ENCODE results near the gene FAM185A. TPM values are rescaled to one million over a fixed set of nuclear protein-coding genes. Genes with fewer than 3 reads are reported as not detected.

The FAM185A gene
- total and polyA plus RNA-seq, 7 donors, result 5.2 to 11.1 (median 8.6) TPM

DNA sequence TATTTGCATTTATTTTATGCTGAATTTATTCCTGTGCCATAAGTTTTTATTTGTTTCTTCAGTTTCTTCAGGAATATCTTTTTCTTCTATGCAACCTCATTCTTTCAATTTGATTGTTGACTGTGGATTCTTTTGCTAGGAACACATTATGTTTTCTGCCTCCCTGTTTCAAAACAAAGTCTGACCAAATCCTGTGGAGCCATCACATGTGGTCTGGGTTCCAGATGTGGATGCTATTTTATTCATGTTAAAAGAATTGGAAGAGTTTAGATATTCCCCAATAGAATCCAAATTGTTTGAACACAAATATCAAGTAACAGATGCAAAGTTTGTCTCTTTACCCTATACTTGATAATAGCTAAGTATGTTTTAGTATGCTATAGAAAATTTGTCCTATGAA, 107.2 kb downstream of the FAM185A start:
- ATAC-seq (no peak), DNase-seq (no peak)
- Histone ChIP-seq H3K36me3 (ENCODE audit: insufficient read depth in 1 of 2, low read depth in 1 of 2) (peaks cover 0 to 7% of the 10 kb centered on the region in 2 donors), H3K4me3 (no peak overlapping the region), H3K4me1 (no peaks in the 10 kb centered on the region), H3K27me3 (ENCODE audit: insufficient read depth in 3 of 3, low read length in 2 of 3) (no peaks in the 10 kb centered on the region), H3K27ac (no peak overlapping the region), H3K9me3 (no peaks in the 10 kb centered on the region)
- TF ChIP-seq, protein P1, sequence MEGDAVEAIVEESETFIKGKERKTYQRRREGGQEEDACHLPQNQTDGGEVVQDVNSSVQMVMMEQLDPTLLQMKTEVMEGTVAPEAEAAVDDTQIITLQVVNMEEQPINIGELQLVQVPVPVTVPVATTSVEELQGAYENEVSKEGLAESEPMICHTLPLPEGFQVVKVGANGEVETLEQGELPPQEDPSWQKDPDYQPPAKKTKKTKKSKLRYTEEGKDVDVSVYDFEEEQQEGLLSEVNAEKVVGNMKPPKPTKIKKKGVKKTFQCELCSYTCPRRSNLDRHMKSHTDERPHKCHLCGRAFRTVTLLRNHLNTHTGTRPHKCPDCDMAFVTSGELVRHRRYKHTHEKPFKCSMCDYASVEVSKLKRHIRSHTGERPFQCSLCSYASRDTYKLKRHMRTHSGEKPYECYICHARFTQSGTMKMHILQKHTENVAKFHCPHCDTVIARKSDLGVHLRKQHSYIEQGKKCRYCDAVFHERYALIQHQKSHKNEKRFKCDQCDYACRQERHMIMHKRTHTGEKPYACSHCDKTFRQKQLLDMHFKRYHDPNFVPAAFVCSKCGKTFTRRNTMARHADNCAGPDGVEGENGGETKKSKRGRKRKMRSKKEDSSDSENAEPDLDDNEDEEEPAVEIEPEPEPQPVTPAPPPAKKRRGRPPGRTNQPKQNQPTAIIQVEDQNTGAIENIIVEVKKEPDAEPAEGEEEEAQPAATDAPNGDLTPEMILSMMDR (IDR thresholded peaks at IDR 0.05), result no peak
- intact Hi-C loops (cut with DNase I), result no loop called here

Other genes starting within 250 kb of the FAM185A start
- gene RASA4B, start 231.2 kb upstream of the FAM185A start, total RNA-seq, result 100 to 1,000 TPM in 1 of 4 donors, 10 to 100 TPM in 3; 85.1 to 139 (median 88.8) TPM
- 100 to 1,000 TPM in 1 of 3 donors, 10 to 100 TPM in 2; 29.5 to 116 (median 49.0) TPM for gene RASA4B, start 231.2 kb upstream of the FAM185A start, polyA plus RNA-seq
- 10 to 100 TPM in 1 of 4 donors, 1 to 10 TPM in 3; 1.7 to 11.1 (median 4.3) TPM for gene UPK3BL2, start 205.3 kb upstream of the FAM185A start, total RNA-seq
- gene UPK3BL2, start 205.3 kb upstream of the FAM185A start, polyA plus RNA-seq, result 1 to 10 TPM in 2 of 3 donors, under 1 TPM in 1; 0.88 to 6.2 (median 2.4) TPM
- not detected for gene SPDYE2, start 197.8 kb upstream of the FAM185A start, total RNA-seq
- under 1 TPM; 0.05 to 0.13 (median 0.10) TPM for gene SPDYE2, start 197.8 kb upstream of the FAM185A start, polyA plus RNA-seq
- 10 to 100 TPM in 2 of 4 donors, 1 to 10 TPM in 2; 9.3 to 14.6 (median 11.1) TPM for gene POLR2J3, start 176.4 kb upstream of the FAM185A start, total RNA-seq
- 10 to 100 TPM; 35.4 to 85.3 (median 46.0) TPM for gene POLR2J3, start 176.4 kb upstream of the FAM185A start, polyA plus RNA-seq
- gene RASA4, start 132.2 kb upstream of the FAM185A start, total RNA-seq, result 100 to 1,000 TPM; 185 to 266 (median 193) TPM
- gene RASA4, start 132.2 kb upstream of the FAM185A start, polyA plus RNA-seq, result 100 to 1,000 TPM in 2 of 3 donors, 10 to 100 TPM in 1; 83.1 to 270 (median 107) TPM
- 1 to 10 TPM; 1.9 to 8.0 (median 6.8) TPM for gene UPK3BL1, start 106.2 kb upstream of the FAM185A start, total RNA-seq
- gene UPK3BL1, start 106.2 kb upstream of the FAM185A start, polyA plus RNA-seq, result 10 to 100 TPM; 11.7 to 18.3 (median 14.6) TPM
- gene SPDYE2B, start 98.7 kb upstream of the FAM185A start, total RNA-seq, result not detected
- not detected for gene SPDYE2B, start 98.7 kb upstream of the FAM185A start, polyA plus RNA-seq
- gene POLR2J2, start 77.3 kb upstream of the FAM185A start, total RNA-seq, result 1 to 10 TPM; 1.4 to 5.0 (median 3.3) TPM
- 1 to 10 TPM; 1.3 to 1.9 (median 1.6) TPM for gene POLR2J2, start 77.3 kb upstream of the FAM185A start, polyA plus RNA-seq
- 1 to 10 TPM in 2 of 4 donors, under 1 TPM in 2; 0.34 to 3.6 (median 0.92) TPM for gene LRRC17, start 164.0 kb downstream of the FAM185A start, total RNA-seq
- 1 to 10 TPM in 1 of 3 donors, under 1 TPM in 2; 0.55 to 1.3 (median 0.82) TPM for gene LRRC17, start 164.0 kb downstream of the FAM185A start, polyA plus RNA-seq

All from psoas muscle (tissue), 8 donors.